ENCODE results near the gene VPS11.

Gene VPS11

DNA sequence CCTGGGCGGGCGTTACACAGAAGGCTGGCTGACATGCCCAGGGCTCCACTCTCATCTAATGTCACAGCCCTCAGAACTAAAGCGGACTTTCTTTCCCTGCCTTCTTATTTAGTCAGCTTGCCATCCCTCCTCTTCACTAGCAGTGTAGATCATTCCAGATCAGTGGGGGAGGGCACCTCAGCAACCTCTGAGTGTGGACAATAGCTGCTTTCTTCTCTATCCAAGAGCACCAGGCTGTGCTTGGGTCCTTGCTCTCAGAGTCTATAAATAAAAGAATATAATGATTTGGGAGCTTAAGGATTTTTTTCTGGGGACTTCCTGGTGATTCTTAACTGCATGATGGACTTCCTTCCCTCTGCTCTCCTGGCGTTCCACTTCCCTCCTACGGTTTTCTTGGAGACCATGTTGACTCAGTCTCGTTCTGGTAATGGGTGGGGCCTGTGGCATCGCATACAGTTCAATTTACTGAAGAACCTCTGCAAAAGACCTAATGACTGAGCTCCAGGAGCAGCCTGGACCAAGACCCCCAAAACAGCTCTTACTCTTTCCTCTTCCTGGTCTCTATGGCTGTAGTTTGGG is 14.2 kb downstream of the VPS11 start:
- no peak for DNase-seq (ENCODE audit: low read depth)

GRCh38 chr11:119084663-119085436 is 17.2 kb downstream of the VPS11 start, which contains the start of gene HMBS:
HMBS (plus strand) TSS chr11:119084881; CDS start chr11:119085034, 153 bp downstream.
- DNase-seq (ENCODE audit: low read depth), result peak; percentile 96

GRCh38 chr11:119085437-119085847 is 17.8 kb downstream of the VPS11 start:
- DNase-seq (ENCODE audit: low read depth), result peak; percentile 22

GRCh38 chr11:119087123-119087522 is 19.5 kb downstream of the VPS11 start:
- no peak for DNase-seq (ENCODE audit: low read depth)

DNA sequence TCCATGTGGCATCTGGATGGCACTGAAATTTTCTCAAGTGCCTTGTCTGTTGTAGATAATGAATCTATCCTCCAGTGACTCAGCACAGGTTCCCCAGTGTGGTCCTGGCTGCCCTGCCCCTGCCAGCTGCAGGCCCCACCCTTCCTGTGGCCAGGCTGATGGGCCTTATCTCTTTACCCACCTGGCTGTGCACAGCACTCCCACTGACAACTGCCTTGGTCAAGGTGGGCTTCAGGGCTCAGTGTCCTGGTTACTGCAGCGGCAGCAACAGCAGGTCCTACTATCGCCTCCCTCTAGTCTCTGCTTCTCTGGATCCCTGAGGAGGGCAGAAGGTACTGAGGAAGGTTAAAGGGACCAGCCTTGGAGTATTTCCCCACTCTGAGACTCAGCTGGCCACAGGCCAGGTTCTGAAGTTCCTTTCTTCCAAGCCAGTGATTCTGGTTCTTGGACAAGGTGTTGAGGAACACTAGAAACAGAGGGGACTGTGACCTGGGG is 20.2 kb downstream of the VPS11 start:
- DNase-seq (ENCODE audit: low read depth), result no peak

GRCh38 chr11:119088406-119088805 is 20.8 kb downstream of the VPS11 start:
- no peak for DNase-seq (ENCODE audit: low read depth)

GRCh38 chr11:119089319-119089718 is 21.7 kb downstream of the VPS11 start:
- DNase-seq (ENCODE audit: low read depth), result no peak

DNA sequence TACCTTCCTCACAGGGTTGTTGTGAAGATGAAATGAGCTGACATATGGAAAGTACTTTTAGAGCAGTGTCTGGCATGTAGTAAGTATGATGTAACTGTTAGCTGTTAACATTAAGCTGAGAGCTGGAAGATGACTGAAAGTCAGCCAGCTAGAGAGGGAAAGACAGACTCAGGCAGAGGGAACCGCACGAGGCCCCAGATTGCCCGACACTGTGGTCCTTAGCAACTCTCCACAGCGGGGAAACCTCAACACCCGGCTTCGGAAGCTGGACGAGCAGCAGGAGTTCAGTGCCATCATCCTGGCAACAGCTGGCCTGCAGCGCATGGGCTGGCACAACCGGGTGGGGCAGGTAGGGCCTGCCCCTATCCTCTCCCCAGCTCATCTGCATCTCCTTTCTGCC is 23.6 kb downstream of the VPS11 start:
- DNase-seq (ENCODE audit: low read depth), result no peak

- DNase-seq (ENCODE audit: low read depth), result peak; percentile 30
Observed at GRCh38 chr11:119091966-119092879, 24.6 kb downstream of the VPS11 start.

DNA sequence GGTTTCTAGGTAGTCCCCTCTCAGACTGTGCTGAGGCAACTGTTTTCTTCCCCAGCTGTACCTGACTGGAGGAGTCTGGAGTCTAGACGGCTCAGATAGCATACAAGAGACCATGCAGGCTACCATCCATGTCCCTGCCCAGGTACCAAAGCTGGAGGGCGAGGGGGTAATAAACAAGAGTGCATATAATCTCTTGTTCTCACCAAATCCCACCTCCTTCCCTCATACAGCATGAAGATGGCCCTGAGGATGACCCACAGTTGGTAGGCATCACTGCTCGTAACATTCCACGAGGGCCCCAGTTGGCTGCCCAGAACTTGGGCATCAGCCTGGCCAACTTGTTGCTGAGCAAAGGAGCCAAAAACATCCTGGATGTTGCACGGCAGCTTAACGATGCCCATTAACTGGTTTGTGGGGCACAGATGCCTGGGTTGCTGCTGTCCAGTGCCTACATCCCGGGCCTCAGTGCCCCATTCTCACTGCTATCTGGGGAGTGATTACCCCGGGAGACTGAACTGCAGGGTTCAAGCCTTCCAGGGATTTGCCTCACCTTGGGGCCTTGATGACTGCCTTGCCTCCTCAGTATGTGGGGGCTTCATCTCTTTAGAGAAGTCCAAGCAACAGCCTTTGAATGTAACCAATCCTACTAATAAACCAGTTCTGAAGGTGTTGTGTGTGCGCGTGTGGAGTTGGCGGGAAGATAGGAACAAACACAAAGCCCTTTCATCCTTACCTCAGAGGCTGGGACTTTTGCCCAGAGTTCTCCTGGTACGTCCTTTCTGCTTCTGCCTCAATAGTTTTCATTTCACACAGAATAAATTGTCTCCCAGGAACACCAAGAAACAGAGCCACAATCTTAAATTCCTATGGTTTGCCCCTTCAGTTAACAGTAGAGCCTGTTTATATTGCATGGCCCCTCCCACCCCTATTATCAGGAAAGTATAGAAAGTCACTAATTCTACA is 25.5 kb downstream of the VPS11 start:
- peak; percentile 39 for DNase-seq (ENCODE audit: low read depth)

DNA sequence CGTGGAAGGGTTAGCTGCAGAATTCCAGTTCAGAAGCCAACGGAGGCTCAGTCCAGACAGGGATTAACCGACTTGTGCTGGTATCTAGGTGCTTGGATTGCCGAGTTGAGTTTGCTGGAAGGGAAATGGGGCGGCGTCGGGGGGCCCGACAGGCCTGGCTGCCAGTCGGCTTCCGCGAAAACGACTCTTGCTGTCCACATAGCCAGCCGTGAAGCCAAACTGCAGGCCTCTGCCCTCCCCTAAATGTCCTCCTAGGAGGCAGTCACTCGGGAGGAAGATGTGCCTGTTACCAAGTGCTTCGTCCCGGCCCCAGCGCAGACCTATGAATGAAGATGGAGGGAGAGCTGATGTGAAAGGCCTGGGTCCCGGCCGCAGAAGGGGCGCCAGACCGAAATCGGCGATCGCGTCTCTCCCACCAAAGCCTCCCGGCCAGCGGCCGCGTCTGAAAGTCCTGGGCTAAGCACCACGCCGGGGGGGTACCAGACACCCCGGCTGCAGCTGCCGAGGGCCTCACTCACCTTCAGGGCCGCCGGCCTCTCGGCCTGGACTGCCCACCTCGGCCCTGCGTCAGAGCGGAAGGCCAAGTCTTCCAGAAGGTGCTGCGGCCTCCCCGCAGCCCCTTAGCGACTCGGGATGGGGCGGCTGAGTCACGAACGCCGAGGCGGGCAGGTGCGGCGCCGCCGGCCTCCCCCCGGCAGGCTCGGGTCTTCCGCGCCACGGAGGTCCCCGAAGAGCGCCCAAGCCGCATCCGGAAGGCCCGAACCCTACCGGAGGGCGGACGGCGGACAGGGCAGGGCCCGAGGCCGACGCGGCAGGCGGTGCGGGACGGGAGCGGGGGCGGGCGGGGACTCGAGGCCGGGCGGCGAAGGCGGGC is 26.6 kb downstream of the VPS11 start:
- peak; percentile 62 for DNase-seq (ENCODE audit: low read depth)

- DNase-seq (ENCODE audit: low read depth), result peak; percentile 78
Observed at GRCh38 chr11:119094816-119095065, 27.1 kb downstream of the VPS11 start.

GRCh38 chr11:119095066-119095880 is 27.7 kb downstream of the VPS11 start:
- peak; percentile 100 for DNase-seq (ENCODE audit: low read depth)

- DNase-seq (ENCODE audit: low read depth), result no peak
Observed at GRCh38 chr11:119099711-119100110, 32.1 kb downstream of the VPS11 start.

GRCh38 chr11:119100246-119100970 is 32.8 kb downstream of the VPS11 start:
- DNase-seq (ENCODE audit: low read depth), result peak; percentile 65

- DNase-seq (ENCODE audit: low read depth), result peak; percentile 62
Observed at GRCh38 chr11:119100994-119101758, 33.6 kb downstream of the VPS11 start.

GRCh38 chr11:119101759-119102423 is 34.3 kb downstream of the VPS11 start, which contains the start of gene DPAGT1:
DPAGT1 (minus strand) TSS chr11:119101853; CDS start chr11:119101655, 198 bp downstream.
- DNase-seq (ENCODE audit: low read depth), result peak; percentile 98
